Measurements from ENCODE around the gene CELA3B. TPM values are rescaled to one million over a fixed set of nuclear protein-coding genes. Genes with fewer than 3 reads are reported as not detected.
"Not testable (repeated sequence)": the region's sequence is repeated elsewhere in the genome, so short reads cannot be mapped to it uniquely, and the experiment has no call there.

Gene CELA3B
- total RNA-seq, 4 donors from 2014 or later, result not detected

DNA sequence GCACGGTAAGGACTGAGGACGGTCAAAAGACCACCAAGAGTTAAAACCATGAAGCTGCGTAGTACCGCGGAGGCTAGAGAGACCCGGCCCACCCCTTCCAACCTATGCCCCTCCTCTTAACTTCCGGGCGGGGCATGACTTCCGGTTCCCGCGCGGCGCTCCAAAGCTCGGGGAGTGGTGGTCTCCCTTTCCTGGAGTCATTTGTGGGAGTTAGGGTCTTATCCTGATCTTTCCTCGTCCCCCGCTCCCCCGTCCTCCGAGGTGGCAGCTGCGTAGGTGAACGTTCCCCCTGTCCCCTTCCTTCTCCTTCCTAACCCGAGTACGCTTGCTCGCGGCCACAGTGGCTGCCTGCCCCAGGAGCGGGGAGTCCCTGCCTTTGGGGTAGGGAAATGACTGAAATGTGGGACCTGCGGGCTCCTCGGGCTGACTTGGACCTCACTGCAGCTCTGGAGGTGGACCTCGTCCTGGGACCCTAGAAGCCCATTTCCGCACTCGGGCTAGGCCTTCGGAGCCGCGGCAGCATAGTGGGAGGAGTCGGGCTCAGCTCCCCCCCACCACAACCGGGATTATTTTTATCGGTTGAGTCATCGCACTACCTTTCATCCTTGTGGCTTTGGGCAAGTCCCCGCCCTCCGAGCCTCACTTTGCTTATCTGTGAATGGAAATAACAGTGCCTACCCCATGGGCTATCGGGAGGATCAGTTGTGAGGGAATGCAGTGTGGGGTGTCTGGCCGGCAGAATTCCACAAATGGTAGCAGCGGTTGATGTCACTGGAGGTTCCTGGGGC is 48.7 kb downstream of the CELA3B start:
- no peaks in the 10 kb centered on the region for H3K9me3 ChIP-seq
- peak overlapping the region; percentile 94 to 98 (median 98) for H3K27ac ChIP-seq
- no peaks in the 10 kb centered on the region for H3K36me3 ChIP-seq
- peak; percentile 96 for ATAC-seq
- peak overlapping the region; percentile 74 to 88 for H3K4me3 ChIP-seq
- TF ChIP-seq POLR2A (IDR thresholded peaks at IDR 0.05) (peak; percentile 65 to 66), POLR2AphosphoS5 (IDR thresholded peaks at IDR 0.05) (peak; percentile 91), EP300 (IDR thresholded peaks at IDR 0.05) (no peak)
- H3K27me3 ChIP-seq, result no peaks in the 10 kb centered on the region
- WGBS, 2 donors (ENCODE audit: low coverage in 1 of 2), result 0% methylated on average over 1 to 9 of the region's 42 CpGs
- H3K4me1 ChIP-seq, result peaks cover 0 to 22% (median 0%) of the 10 kb centered on the region in 3 donors

- H3K4me1 ChIP-seq, result peaks cover 0 to 28% (median 0%) of the 10 kb centered on the region in 3 donors
- H3K4me3 ChIP-seq, result no peak overlapping the region
- no peaks in the 10 kb centered on the region for H3K36me3 ChIP-seq
- 67 to 83% methylated on average over 1 to 3 of the region's 3 CpGs for WGBS, 2 donors (ENCODE audit: low coverage in 1 of 2)
- no peak for ATAC-seq
- H3K27ac ChIP-seq, result no peak overlapping the region
- TF ChIP-seq CTCF (IDR thresholded peaks at IDR 0.05) (no peak), POLR2AphosphoS5 (IDR thresholded peaks at IDR 0.05) (no peak), EP300 (IDR thresholded peaks at IDR 0.05) (no peak), POLR2A (IDR thresholded peaks at IDR 0.05) (no peak)
- no peaks in the 10 kb centered on the region for H3K9me3 ChIP-seq
- no peaks in the 10 kb centered on the region for H3K27me3 ChIP-seq
Measured at GRCh38 chr1:22026924-22027289, 50.1 kb downstream of the CELA3B start.

GRCh38 chr1:22030057-22030456 is 53.2 kb downstream of the CELA3B start:
- 78 to 89% methylated on average over 3 to 4 of the region's 4 CpGs for WGBS, 2 donors (ENCODE audit: low coverage in 1 of 2)
- no peak for ATAC-seq

GRCh38 chr1:22030473-22030872 is 53.7 kb downstream of the CELA3B start:
- Histone ChIP-seq H3K36me3 (no peaks in the 10 kb centered on the region), H3K4me3 (no peak overlapping the region), H3K27ac (no peak overlapping the region), H3K4me1 (peaks cover 0 to 17% (median 0%) of the 10 kb centered on the region in 3 donors), H3K27me3 (no peaks in the 10 kb centered on the region), H3K9me3 (no peaks in the 10 kb centered on the region)
- ATAC-seq, result no peak
- no peak for TF ChIP-seq CTCF (IDR thresholded peaks at IDR 0.05)
- no peak for TF ChIP-seq POLR2A (IDR thresholded peaks at IDR 0.05)
- TF ChIP-seq POLR2AphosphoS5 (IDR thresholded peaks at IDR 0.05), result no peak
- no peak for TF ChIP-seq EP300 (IDR thresholded peaks at IDR 0.05)
- 60 to 67% methylated on average over 1 of the region's 3 CpGs for WGBS, 2 donors (ENCODE audit: low coverage in 1 of 2)

More at GRCh38 chr1:22030057-22030456, 53.2 kb downstream of the CELA3B start:
- TF ChIP-seq EP300 (IDR thresholded peaks at IDR 0.05) (no peak), POLR2A (IDR thresholded peaks at IDR 0.05) (no peak), CTCF (IDR thresholded peaks at IDR 0.05) (no peak), POLR2AphosphoS5 (IDR thresholded peaks at IDR 0.05) (no peak)
- Histone ChIP-seq H3K9me3 (no peaks in the 10 kb centered on the region), H3K27ac (no peak overlapping the region), H3K4me1 (peaks cover 0 to 17% (median 0%) of the 10 kb centered on the region in 3 donors), H3K4me3 (no peak overlapping the region), H3K36me3 (no peaks in the 10 kb centered on the region), H3K27me3 (no peaks in the 10 kb centered on the region)

- Histone ChIP-seq H3K4me1 (peaks cover 0 to 11% (median 0%) of the 10 kb centered on the region in 3 donors), H3K36me3 (no peaks in the 10 kb centered on the region), H3K27me3 (no peaks in the 10 kb centered on the region), H3K4me3 (no peak overlapping the region), H3K9me3 (no peaks in the 10 kb centered on the region), H3K27ac (peak overlapping the region in 1 of 4 donors; percentile 7)
- WGBS, 2 donors (ENCODE audit: low coverage in 1 of 2), result 78 to 83% methylated on average over 3 of the region's 8 CpGs
- peak; percentile 41 for ATAC-seq
- TF ChIP-seq POLR2A (IDR thresholded peaks at IDR 0.05), result no peak
- peak; percentile 48 for TF ChIP-seq POLR2AphosphoS5 (IDR thresholded peaks at IDR 0.05)
Measured at GRCh38 chr1:22031214-22031962, 54.6 kb downstream of the CELA3B start.

DNA sequence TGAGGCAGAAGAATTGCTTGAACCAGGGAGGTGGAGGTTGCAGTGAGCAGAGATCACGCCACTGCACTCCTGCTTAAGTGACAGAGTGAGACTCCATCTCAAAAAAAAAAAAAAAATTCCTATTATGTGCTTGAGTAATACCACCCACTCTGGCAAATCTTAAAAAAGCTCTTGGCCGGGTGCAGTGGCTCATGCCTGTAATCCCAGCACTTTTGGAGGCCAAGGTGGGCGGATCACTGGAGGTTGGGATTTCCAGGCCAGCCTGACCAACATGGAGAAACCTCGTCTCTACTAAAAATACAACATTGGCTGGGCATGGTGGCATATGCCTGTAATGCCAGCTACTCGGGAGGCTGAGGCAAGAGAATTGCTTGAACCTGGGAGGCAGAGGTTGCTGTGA is 58.0 kb downstream of the CELA3B start:
- not testable (repeated sequence) for H3K27me3 ChIP-seq, ATAC-seq, H3K9me3 ChIP-seq, H3K27ac ChIP-seq, H3K4me3 ChIP-seq, H3K36me3 ChIP-seq
- H3K4me1 ChIP-seq, result peaks cover 0 to 12% (median 0%) of the 10 kb centered on the region in 3 donors
- 68 to 100% methylated on average over 1 to 5 of the region's 5 CpGs for WGBS, 2 donors (ENCODE audit: low coverage in 1 of 2)

Data from gastroesophageal sphincter (tissue), 4 donors.